SK-N-SH (cell line): ENCODE results near the gene CSTPP1. TPM values are rescaled to one million over a fixed set of nuclear protein-coding genes. Genes with fewer than 3 reads are reported as not detected.

Experiments
- CTCF ChIA-PET: fragments of 300-600, 350-600 bp; formaldehyde crosslinking; extraction: SDS; loops from one replicate; lab custom pipeline; 2021; lab: Yijun Ruan, JAX
- POLR2A ChIA-PET: fragments of 350-600 bp; sonication (Branson Sonifier 250); formaldehyde crosslinking; extraction: SDS; loops from one replicate; lab custom pipeline; 2020; ENCODE audit warnings: antibody characterized with exemption, inconsistent platforms; lab: Yijun Ruan, JAX
- DNase-seq: peaks from one replicate; pipeline ENCODE4 v3.0.0; 2012
- H2AFZ ChIP-seq: fragments of 200-600 bp; sonication (generic); 2 replicates; pipeline ENCODE4 v1.8.1; 2016; ENCODE audit warnings: antibody characterized with exemption, mild to moderate bottlenecking, low read depth
- H3F3A ChIP-seq: fragments of 200-600 bp; sonication (generic); replicated peaks from 2 replicates; pipeline ENCODE3; 2016; ENCODE audit warnings: antibody characterized with exemption, mild to moderate bottlenecking; ENCODE audit not compliant: insufficient read depth
- H3K27ac ChIP-seq, 2 experiments: fragments of 200-500 bp in 1 of 2; fragments of 200-600 bp in 1 of 2; sonication (Bioruptor generic) in 1 of 2; sonication (generic), shearing (Covaris generic) in 1 of 2; 2 replicates each; pipeline versions ENCODE4 v1.5.1 to v1.6.1; 2014 to 2016; ENCODE audit warnings: low read depth in 2 of 2, inconsistent platforms in 1 of 2, low read length in 1 of 2, mild to moderate bottlenecking in 1 of 2, mixed read lengths in 1 of 2
- H3K27me3 ChIP-seq: fragments of 200-600 bp; sonication (generic), shearing (Covaris generic); 2 replicates; pipeline ENCODE4 v1.6.1; 2016; ENCODE audit warnings: mixed run types; ENCODE audit not compliant: insufficient read depth
- H3K36me3 ChIP-seq, 2 experiments: fragments of 200-500 bp in 1 of 2; fragments of 200-600 bp in 1 of 2; sonication (Bioruptor generic) in 1 of 2; sonication (generic) in 1 of 2; replicated peaks in 1 of 2; 2 replicates each; pipeline versions ENCODE3 to v1.5.1; 2014 to 2016; ENCODE audit warnings: low read length in 1 of 2, mild to moderate bottlenecking in 1 of 2; ENCODE audit not compliant: insufficient read depth in 2 of 2, control insufficient read depth in 1 of 2
- H3K4me1 ChIP-seq, 2 experiments: fragments of 200-500 bp in 1 of 2; fragments of 200-600 bp in 1 of 2; sonication (Bioruptor generic) in 1 of 2; sonication (generic), shearing (Covaris generic) in 1 of 2; 2 replicates each; pipeline versions ENCODE4 v1.5.1 to v1.6.1; 2014 to 2016; ENCODE audit warnings: low read depth in 1 of 2, low read length in 1 of 2, mixed run types in 1 of 2; ENCODE audit not compliant: insufficient read depth in 2 of 2, control insufficient read depth in 1 of 2
- H3K4me2 ChIP-seq: fragments of 200-600 bp; sonication (generic), shearing (Covaris generic); 2 replicates; pipeline ENCODE4 v1.6.1; 2017; ENCODE audit warnings: mixed run types
- H3K4me3 ChIP-seq, 2 experiments: fragments of 200-500 bp in 1 of 2; fragments of 200-600 bp in 1 of 2; sonication (Bioruptor generic) in 1 of 2; sonication (generic), shearing (Covaris generic) in 1 of 2; 2 replicates each; pipeline versions ENCODE4 v1.5.1 to v1.8.1; 2014 to 2016; ENCODE audit warnings: low read depth in 2 of 2, inconsistent platforms in 1 of 2, low read length in 1 of 2, mild to moderate bottlenecking in 1 of 2, mixed read lengths in 1 of 2, moderate library complexity in 1 of 2
- H3K79me2 ChIP-seq: fragments of 200-600 bp; sonication (generic); 2 replicates; pipeline ENCODE4 v1.8.1; 2017; ENCODE audit warnings: mild to moderate bottlenecking; ENCODE audit not compliant: insufficient read depth
- H3K9ac ChIP-seq: fragments of 200-600 bp; sonication (generic); 2 replicates; pipeline ENCODE4 v1.6.1; 2017; ENCODE audit warnings: mixed run types
- H3K9me2 ChIP-seq: fragments of 200-600 bp; sonication (generic); 2 replicates; pipeline ENCODE4 v1.6.1; 2017; ENCODE audit warnings: mixed run types
- H3K9me3 ChIP-seq: fragments of 200-600 bp; sonication (generic); 2 replicates; pipeline ENCODE4 v1.6.1; 2017; ENCODE audit warnings: mixed run types, mild to moderate bottlenecking, moderate library complexity
- H4K20me1 ChIP-seq: fragments of 200-600 bp; sonication (generic); 2 replicates; pipeline ENCODE4 v1.6.1; 2017; ENCODE audit warnings: mild to moderate bottlenecking, mixed run types; ENCODE audit not compliant: insufficient read depth
- CHD2 ChIP-seq: fragments of 150-350 bp; IDR thresholded peaks from 2 replicates; pipeline ENCODE4 v1.6.1; 2018; ENCODE audit warnings: low read length; ENCODE audit not compliant: partially characterized antibody
- MXI1 ChIP-seq: IDR thresholded peaks from 2 replicates; pipeline ENCODE4 v1.6.1; 2012; ENCODE audit warnings: mild to moderate bottlenecking, low read depth, low read length, improper control_type of control experiment
- NFIC ChIP-seq: IDR thresholded peaks from 2 replicates; pipeline ENCODE4 v1.4.0; 2012; ENCODE audit warnings: borderline replicate concordance
- POLR2AphosphoS5 ChIP-seq: IDR thresholded peaks from 2 replicates; pipeline ENCODE4 v1.6.1; 2012; ENCODE audit warnings: low read depth, low read length
- RCOR1 ChIP-seq: fragments of 150-350 bp; IDR thresholded peaks from 2 replicates; pipeline ENCODE4 v1.6.1; 2017; ENCODE audit warnings: antibody characterized with exemption, low read length
- RFX5 ChIP-seq: IDR thresholded peaks from 2 replicates; pipeline ENCODE4 v1.6.1; 2012; ENCODE audit warnings: mild to moderate bottlenecking, improper control_type of control experiment, low read length
- SIN3A ChIP-seq: IDR thresholded peaks from 2 replicates; pipeline ENCODE4 v1.6.1; 2012; ENCODE audit warnings: low read depth, mild to moderate bottlenecking, low read length, moderate library complexity, borderline replicate concordance
- YY1 ChIP-seq: IDR thresholded peaks from 2 replicates; pipeline ENCODE4 v1.4.0; 2012; ENCODE audit warnings: low read depth, mild to moderate bottlenecking
- WGBS: methylation state at CpG from one replicate; pipeline ENCODE4 v1.1.6; 2017; ENCODE audit warnings: low lambda C conversion rate; 5-methylcytosine and 5-hydroxymethylcytosine counted together
- polyA plus RNA-seq, 3 experiments: library from polyadenylated mRNA; depleted of rRNA; stranded (reverse); fragments of >200 nt; gene quantifications; 2 replicates each; pipeline ENCODE4 v1.2.3, GENCODE V29; 2012
- TF ChIP-seq, protein P1 (sequence below): IDR thresholded peaks from 2 replicates; pipeline ENCODE4 v1.6.1; 2012; ENCODE audit warnings: mild to moderate bottlenecking, low read depth, low read length, moderate library complexity
- TF ChIP-seq, protein P2 (sequence below): fragments of 150-350 bp; IDR thresholded peaks from 2 replicates; pipeline ENCODE4 v1.6.1; 2017; ENCODE audit warnings: antibody characterized with exemption, low read length, low read depth, borderline replicate concordance
- TF ChIP-seq, protein P3 (sequence below): IDR thresholded peaks from 2 replicates; pipeline ENCODE4; 2012

CSTPP1 gene
- polyA plus RNA-seq, 1 of the 3 experiments (the other 2 are of a cell fraction): 85.7 TPM

DNA sequence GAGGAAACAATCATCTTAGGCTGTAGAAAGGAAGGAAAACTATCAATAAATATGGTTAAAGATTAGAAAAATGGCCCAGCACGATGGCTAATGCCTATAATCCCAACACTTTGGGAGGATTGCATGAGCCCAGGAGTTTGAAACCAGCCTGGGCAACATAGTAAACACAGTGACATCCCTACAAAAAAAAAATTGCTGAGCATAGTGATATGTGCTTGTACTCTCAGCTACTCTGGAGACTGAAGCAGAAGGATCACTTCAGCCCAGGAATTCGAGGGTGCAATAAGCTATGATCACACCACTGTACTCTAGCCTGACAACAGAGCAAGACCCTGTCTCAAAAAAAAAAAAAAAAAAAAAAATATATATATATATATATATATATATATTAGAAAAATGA is 185.2 kb downstream of the CSTPP1 start:
- DNase-seq: no peak
- Histone ChIP-seq H4K20me1 (no peaks in the 10 kb centered on the region), H3K36me3 (no peaks in the 10 kb centered on the region), H3F3A (peaks cover 27% of the 10 kb centered on the region), H3K27me3 (no peaks in the 10 kb centered on the region), H3K4me3 (no peak overlapping the region), H3K9me3 (no peaks in the 10 kb centered on the region), H3K9ac (no peak overlapping the region), H3K4me1 (peaks cover 0 to 27% of the 10 kb centered on the region in 2 experiments; a peak in 3 of 4 replicates), H3K9me2 (no peaks in the 10 kb centered on the region), H2AFZ (no peak overlapping the region), H3K27ac (no peak overlapping the region), H3K79me2 (no peaks in the 10 kb centered on the region), H3K4me2 (no peak overlapping the region)
- CTCF ChIA-PET: no interaction called here
- TF ChIP-seq NFIC: no peak
- TF ChIP-seq CHD2: no peak
- TF ChIP-seq, protein P1, sequence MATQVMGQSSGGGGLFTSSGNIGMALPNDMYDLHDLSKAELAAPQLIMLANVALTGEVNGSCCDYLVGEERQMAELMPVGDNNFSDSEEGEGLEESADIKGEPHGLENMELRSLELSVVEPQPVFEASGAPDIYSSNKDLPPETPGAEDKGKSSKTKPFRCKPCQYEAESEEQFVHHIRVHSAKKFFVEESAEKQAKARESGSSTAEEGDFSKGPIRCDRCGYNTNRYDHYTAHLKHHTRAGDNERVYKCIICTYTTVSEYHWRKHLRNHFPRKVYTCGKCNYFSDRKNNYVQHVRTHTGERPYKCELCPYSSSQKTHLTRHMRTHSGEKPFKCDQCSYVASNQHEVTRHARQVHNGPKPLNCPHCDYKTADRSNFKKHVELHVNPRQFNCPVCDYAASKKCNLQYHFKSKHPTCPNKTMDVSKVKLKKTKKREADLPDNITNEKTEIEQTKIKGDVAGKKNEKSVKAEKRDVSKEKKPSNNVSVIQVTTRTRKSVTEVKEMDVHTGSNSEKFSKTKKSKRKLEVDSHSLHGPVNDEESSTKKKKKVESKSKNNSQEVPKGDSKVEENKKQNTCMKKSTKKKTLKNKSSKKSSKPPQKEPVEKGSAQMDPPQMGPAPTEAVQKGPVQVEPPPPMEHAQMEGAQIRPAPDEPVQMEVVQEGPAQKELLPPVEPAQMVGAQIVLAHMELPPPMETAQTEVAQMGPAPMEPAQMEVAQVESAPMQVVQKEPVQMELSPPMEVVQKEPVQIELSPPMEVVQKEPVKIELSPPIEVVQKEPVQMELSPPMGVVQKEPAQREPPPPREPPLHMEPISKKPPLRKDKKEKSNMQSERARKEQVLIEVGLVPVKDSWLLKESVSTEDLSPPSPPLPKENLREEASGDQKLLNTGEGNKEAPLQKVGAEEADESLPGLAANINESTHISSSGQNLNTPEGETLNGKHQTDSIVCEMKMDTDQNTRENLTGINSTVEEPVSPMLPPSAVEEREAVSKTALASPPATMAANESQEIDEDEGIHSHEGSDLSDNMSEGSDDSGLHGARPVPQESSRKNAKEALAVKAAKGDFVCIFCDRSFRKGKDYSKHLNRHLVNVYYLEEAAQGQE: no peak
- TF ChIP-seq YY1: no peak
- TF ChIP-seq MXI1: no peak
- no peak for TF ChIP-seq RCOR1
- TF ChIP-seq, protein P2, sequence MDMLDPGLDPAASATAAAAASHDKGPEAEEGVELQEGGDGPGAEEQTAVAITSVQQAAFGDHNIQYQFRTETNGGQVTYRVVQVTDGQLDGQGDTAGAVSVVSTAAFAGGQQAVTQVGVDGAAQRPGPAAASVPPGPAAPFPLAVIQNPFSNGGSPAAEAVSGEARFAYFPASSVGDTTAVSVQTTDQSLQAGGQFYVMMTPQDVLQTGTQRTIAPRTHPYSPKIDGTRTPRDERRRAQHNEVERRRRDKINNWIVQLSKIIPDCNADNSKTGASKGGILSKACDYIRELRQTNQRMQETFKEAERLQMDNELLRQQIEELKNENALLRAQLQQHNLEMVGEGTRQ: no peak
- no peak for TF ChIP-seq SIN3A
- TF ChIP-seq POLR2AphosphoS5: no peak
- TF ChIP-seq RFX5: no peak
- POLR2A ChIA-PET: no interaction called here
- WGBS: 62% methylated on average over 2 of the region's 2 CpGs

DNA sequence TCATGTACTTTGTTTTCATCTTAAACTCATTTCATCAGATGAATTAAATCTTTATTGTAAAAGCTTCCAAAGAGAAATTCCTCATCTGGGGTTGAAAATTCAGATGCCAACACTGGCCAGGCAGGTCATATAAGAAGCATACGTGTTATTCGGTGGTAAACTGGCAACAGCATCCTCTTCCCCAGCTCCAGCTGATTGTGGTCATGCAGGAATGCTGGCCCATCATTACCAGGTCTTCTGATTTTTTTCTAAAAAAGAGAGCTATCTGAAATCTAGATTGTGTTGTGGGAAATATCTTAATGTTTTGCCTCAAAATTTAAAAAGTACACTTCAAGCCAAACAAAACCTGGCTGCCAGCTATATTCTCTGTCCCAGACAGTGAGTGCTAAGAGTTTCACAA is 186.5 kb downstream of the CSTPP1 start:
- peak overlapping the region; percentile 12; the same call in 1 of the 2 replicates for H3K4me2 ChIP-seq
- H4K20me1 ChIP-seq: no peaks in the 10 kb centered on the region
- H3F3A ChIP-seq: peaks cover 27% of the 10 kb centered on the region
- H2AFZ ChIP-seq: no peak overlapping the region
- DNase-seq: no peak
- no peak overlapping the region for H3K9ac ChIP-seq
- no peaks in the 10 kb centered on the region for H3K36me3 ChIP-seq
- no peaks in the 10 kb centered on the region for H3K9me3 ChIP-seq
- TF ChIP-seq, protein P3, sequence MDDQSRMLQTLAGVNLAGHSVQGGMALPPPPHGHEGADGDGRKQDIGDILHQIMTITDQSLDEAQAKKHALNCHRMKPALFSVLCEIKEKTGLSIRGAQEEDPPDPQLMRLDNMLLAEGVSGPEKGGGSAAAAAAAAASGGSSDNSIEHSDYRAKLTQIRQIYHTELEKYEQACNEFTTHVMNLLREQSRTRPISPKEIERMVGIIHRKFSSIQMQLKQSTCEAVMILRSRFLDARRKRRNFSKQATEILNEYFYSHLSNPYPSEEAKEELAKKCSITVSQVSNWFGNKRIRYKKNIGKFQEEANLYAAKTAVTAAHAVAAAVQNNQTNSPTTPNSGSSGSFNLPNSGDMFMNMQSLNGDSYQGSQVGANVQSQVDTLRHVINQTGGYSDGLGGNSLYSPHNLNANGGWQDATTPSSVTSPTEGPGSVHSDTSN: peak; percentile 11; the same call in 1 of the 2 replicates
- TF ChIP-seq, protein P2: no peak
- TF ChIP-seq, all 33 proteins: peak for 1
- POLR2A ChIA-PET: no interaction called here
- Histone ChIP-seq H3K27ac (peak overlapping the region in 1 of 2 experiments; percentile 98; a peak in 2 of 4 replicates), H3K4me1 (peaks cover 0 to 27% of the 10 kb centered on the region in 2 experiments; a peak in 3 of 4 replicates), H3K27me3 (no peaks in the 10 kb centered on the region), H3K4me3 (no peak overlapping the region), H3K9me2 (no peaks in the 10 kb centered on the region), H3K79me2 (no peaks in the 10 kb centered on the region)
- CTCF ChIA-PET: interaction anchor here (0.7 to 0.8 kb wide), 2 partner anchors 30 to 202 kb away, joined by 3 to 4 read pairs; no protein-coding TSS in a partner anchor
- WGBS: 78% methylated on average over 2 of the region's 2 CpGs
